ENCODE measurements around the gene TMEM9.

The TMEM9 gene

DNA sequence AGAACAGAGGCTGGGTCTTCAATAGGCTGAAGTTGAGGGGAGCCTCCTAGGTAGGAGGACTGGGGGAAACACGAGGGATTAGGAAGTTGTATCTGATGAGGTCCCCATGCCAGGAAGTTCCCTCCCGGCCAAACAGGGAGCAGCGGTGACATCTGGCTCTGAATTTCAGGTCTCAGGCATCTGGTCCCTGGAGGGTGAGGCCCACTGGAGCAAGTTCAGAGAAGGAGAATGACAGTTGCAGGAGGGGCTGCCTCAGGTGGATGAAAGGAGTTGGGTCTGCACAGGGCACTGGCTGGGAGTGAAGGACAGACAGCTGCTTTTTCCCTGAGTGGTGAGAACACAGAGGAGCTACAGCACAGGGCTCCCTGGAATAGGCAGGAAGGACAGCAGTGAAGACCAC lies 9.1 kb downstream of the TMEM9 start:
- no peak for DNase-seq (ENCODE audit: low read depth)

DNA sequence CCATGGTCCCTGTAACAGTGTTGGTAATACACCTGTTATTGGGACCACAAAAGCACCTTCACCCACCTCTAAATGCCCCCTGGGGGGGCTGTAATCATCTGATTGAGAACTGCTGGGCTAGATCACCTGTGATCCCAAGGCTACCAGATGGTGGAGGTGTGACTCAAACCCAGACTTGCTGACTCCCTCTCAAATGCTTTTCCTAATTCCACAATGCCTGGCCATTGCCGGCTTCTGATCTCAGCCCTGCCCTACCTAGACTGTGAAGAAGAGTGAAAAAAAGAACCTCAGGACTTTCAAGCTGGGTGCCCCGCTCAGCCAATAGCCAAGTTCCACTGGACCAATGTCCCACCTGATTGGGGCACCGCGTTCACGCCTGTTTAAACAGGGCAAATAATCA lies 9.6 kb downstream of the TMEM9 start:
- DNase-seq (ENCODE audit: low read depth) = no peak

- DNase-seq (ENCODE audit: low read depth) = no peak
Measured at GRCh38 chr1:201143726-201144635, 10.3 kb downstream of the TMEM9 start.

DNA sequence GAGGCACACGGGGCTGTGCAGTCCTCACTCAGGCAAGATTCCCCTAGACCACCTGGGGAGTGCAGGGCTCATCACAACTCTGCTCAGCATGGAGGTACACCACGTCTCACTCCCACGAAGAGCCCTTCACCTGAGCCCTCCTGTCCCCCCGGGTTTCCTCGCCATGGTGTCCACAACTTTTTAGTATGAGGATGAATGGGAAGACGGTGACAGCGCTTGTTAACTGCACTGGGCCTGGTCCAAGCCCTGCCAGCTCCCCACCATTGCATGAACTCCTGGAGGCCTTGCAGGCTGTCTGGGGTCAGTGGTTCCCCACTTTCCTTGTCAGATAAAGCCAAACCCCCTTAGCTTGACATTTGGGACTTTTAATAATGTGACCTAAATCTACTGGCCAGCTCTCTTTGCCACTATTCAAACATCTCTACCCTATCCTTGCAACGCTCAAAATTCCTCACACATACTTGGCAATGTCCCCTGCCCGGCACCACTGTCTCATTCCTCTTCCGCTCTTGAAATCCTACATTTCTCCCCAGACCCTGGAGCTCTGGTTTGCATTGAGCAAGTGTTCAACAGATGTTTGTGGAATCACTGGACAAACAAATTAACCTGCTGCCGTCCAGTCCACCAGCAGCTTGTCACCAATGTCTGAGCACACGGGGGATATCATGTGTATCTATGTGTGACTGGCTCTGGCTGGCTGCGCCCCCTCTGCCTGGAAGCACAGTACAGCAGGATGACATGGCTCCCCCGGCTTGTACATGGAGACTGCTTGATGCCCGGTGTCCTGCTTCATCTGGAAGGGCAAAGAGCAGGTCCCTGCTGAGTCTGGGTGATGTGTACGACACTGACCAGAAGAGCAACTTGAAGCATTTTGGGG lies 11.2 kb downstream of the TMEM9 start:
- DNase-seq (ENCODE audit: low read depth) = no peak

GRCh38 chr1:201142011-201142848 lies 12.0 kb downstream of the TMEM9 start:
- DNase-seq (ENCODE audit: low read depth) = no peak

- DNase-seq (ENCODE audit: low read depth) = no peak
Measured at GRCh38 chr1:201141418-201141817, 12.9 kb downstream of the TMEM9 start.

GRCh38 chr1:201140941-201141260 lies 13.4 kb downstream of the TMEM9 start:
- DNase-seq (ENCODE audit: low read depth) = no peak

DNA sequence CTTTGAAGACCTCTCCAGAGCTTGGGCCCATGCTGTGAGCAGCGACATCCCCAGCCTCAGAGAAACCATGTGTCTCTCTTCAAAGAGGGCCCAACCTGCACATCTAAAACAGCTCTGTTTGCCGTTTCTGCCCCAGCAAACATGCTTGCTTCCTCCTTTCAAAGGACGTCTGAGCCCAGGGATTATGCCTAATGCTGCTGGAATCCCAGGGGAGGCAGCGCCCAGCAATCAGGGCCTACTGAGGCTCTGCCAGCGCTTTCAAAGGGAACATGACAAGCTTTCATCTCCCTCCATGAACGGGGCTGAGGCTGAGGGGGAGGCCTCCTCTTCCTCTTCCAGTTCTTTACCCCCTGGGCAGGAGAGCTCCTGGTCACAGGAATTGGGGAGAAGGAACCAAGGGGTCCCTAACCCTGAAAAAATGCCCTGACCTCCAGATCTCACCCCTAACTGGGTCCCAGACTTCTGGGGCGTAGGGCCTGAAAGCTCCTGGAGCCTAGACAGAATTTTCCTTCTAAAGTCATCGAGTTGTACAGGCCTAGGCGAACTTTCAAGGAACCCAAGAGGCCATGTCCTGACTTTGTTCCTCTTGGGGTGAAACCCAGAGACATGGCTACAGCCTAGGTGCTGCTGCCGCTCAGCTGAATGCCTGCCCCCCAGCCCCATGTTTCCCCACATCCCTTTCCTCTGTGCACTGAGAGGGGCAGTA lies 13.9 kb downstream of the TMEM9 start:
- no peak for DNase-seq (ENCODE audit: low read depth)

GRCh38 chr1:201139756-201140155 lies 14.5 kb downstream of the TMEM9 start:
- DNase-seq (ENCODE audit: low read depth) = no peak

- no peak for DNase-seq (ENCODE audit: low read depth)
Measured at GRCh38 chr1:201139306-201139705, 15.0 kb downstream of the TMEM9 start.

DNA sequence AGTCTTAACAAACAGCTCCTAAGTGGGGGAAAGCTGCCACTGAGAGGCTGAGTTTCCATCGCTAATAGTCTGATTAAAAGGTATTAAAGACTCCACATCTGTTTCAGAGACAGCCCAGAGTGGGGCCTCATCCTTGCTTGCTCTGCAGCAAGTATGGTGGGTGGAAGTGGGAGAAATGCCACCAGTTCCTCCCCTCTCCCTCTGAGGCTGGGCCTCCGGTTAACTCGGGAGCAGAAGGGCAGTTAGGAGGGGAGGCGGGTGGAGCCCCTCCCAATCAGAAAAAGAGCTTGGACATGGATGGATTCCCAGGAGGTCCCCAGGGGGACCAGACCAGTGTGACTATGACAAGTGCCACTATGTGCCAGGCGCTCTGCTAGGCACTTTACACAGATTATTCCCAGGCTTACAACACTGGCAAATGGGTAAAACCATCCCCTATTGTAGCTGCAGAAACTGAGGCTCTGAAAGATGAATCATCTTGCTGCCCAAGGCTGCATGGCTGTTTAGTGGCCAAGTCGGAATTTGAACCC lies 15.9 kb downstream of the TMEM9 start:
- no peak for DNase-seq (ENCODE audit: low read depth)

GRCh38 chr1:201137579-201138310 lies 16.5 kb downstream of the TMEM9 start:
- DNase-seq (ENCODE audit: low read depth) = no peak

- DNase-seq (ENCODE audit: low read depth) = no peak
Measured at GRCh38 chr1:201137024-201137392, 17.3 kb downstream of the TMEM9 start.

- DNase-seq (ENCODE audit: low read depth) = no peak
Measured at GRCh38 chr1:201136355-201137023, 17.8 kb downstream of the TMEM9 start.

GRCh38 chr1:201134405-201134804 lies 19.9 kb downstream of the TMEM9 start:
- no peak for DNase-seq (ENCODE audit: low read depth)

GRCh38 chr1:201131398-201131797 lies 22.9 kb downstream of the TMEM9 start:
- DNase-seq (ENCODE audit: low read depth) = no peak

DNA sequence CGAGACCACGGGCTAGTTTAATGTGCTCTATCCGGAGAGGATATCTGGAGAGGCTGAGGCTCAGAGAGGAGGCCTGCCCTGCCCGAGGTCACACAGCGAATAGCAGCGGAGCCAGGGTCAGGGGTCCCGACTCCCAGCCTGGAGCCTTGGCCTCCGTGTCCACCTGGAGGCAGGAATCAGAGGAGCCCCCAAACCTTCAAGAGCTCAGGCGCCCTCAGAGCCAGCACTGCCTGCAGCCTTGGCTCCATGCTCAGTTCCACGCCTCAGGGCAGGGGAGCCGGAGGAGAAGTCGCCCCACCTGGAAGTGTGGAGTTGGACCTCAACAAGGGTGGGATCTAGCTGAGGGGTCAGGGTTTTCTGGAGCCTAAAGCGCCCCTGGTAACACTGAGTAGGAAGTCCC lies 25.3 kb downstream of the TMEM9 start:
- no peak for DNase-seq (ENCODE audit: low read depth)

DNA sequence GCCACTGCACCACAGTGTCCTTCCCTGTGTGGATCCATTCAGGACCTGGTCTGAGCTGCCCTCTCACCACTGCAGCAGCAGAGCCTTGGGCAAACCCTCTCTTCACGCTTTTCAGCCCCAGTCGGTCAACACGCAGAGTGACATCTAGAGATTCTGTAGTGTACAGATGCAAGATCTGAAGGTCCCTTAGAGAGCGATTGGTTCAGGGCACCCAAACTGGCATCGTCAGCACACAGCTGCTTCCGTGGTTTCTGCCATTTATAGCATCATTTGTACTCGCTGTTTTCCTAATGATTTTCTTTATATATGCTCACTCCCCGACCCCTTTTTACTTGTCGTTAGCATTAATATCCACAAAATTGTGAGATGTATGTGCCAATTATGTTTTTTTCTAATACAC lies 25.8 kb downstream of the TMEM9 start:
- DNase-seq (ENCODE audit: low read depth) = no peak

- DNase-seq (ENCODE audit: low read depth) = no peak
Measured at GRCh38 chr1:201127755-201128455, 26.4 kb downstream of the TMEM9 start.

All from stimulated activated CD8-positive, alpha-beta memory T cell treated with anti-CD3 and anti-CD28 coated beads, Interleukin-12 subunit alpha, Interleukin-12 subunit beta, amount 100 ng/mL, for 4 hours (primary cell).